Type B pancreatic cell (in vitro differentiated cells): ENCODE measurements around the gene TRIM36. TPM values are rescaled to one million over a fixed set of nuclear protein-coding genes. Genes with fewer than 3 reads are reported as not detected.
A peak's percentile ranks its signal among the peaks of the same experiment; 100 is the strongest.

Source experiments
- DNase-seq: peaks from one replicate; pipeline ENCODE4 v3.0.0; 2021; ENCODE audit warnings: mixed read lengths; ENCODE audit not compliant: unreplicated experiment; ENCODE audit errors: extremely low spot score
- H3K27ac Mint-ChIP-seq: 2 replicates; pipeline ENCODE4 v1.8.0; 2021; ENCODE audit warnings: mild to moderate bottlenecking, mixed read lengths
- H3K27me3 Mint-ChIP-seq: 2 replicates; pipeline ENCODE4 v1.8.0; 2021; ENCODE audit warnings: mixed read lengths
- H3K36me3 Mint-ChIP-seq: 2 replicates; pipeline ENCODE4 v1.8.0; 2021; ENCODE audit warnings: mixed read lengths
- H3K4me1 Mint-ChIP-seq: one replicate; pipeline ENCODE4 v1.8.0; 2021; ENCODE audit warnings: mixed read lengths; ENCODE audit not compliant: unreplicated experiment
- H3K4me3 Mint-ChIP-seq: 2 replicates; pipeline ENCODE4 v1.8.0; 2021; ENCODE audit warnings: mild to moderate bottlenecking, mixed read lengths
- H3K9me3 Mint-ChIP-seq: 2 replicates; pipeline ENCODE4 v1.8.0; 2021; ENCODE audit warnings: mixed read lengths
- long read RNA-seq: library from polyadenylated mRNA; unstranded; transcript quantifications from one replicate; pipeline ENCODE4 v2.0.0, GENCODE V29; 2020
- total RNA-seq: library from RNA; stranded (reverse); gene quantifications from 2 replicates; pipeline ENCODE4 v1.2.1, GENCODE V29; 2021; ENCODE audit warnings: low replicate concordance
- TF ChIP-seq, protein P1 (sequence below): fragments of 200-600 bp; sonication (generic); conservative IDR thresholded peaks from 2 replicates; pipeline ENCODE4 v1.5.0; 2021; ENCODE audit warnings: antibody characterized with exemption, mild to moderate bottlenecking

TRIM36 gene, protein sequence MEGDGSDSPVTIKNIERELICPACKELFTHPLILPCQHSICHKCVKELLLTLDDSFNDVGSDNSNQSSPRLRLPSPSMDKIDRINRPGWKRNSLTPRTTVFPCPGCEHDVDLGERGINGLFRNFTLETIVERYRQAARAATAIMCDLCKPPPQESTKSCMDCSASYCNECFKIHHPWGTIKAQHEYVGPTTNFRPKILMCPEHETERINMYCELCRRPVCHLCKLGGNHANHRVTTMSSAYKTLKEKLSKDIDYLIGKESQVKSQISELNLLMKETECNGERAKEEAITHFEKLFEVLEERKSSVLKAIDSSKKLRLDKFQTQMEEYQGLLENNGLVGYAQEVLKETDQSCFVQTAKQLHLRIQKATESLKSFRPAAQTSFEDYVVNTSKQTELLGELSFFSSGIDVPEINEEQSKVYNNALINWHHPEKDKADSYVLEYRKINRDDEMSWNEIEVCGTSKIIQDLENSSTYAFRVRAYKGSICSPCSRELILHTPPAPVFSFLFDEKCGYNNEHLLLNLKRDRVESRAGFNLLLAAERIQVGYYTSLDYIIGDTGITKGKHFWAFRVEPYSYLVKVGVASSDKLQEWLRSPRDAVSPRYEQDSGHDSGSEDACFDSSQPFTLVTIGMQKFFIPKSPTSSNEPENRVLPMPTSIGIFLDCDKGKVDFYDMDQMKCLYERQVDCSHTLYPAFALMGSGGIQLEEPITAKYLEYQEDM
- total RNA-seq: 14.1 and 55.2 TPM in 2 replicates
- long read RNA-seq, full-length matches to known transcripts: 48 of 67 reads
- long read RNA-seq, partial matches to known transcripts: 10 of 67 reads
- long read RNA-seq, other reads (novel, unspliced or antisense): 9 of 67 reads

DNA sequence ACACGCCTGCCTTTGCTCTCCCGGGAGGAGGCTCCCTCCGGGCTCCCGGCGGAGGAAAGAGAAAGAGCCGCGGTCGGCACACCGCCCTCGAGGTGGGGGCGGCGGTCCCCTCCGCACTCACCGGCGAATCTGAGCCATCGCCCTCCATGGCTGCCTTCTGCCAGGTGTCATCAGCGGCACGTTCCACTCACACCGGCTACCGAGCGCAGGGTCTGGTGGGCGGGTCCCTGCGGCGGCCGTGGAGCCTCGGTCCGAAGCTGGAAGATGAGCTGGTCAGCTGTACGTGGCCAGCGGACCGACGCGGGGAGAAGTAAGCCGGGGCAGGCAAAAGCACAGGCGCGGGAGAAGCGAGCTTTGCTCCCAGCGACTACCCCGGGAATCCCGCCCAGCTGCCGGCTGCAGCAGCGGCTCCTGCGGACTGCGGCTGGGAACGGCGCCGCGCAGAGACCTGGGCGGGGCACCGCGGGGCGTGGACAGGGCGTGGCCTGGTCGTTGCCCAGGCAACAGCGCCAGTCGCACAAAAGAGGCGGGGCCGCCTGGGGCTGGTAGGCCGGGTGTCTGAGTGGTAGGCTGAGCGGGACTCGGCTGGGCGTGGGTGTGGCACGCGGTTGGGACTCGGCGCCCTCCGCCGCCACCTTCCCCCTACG, at the start of gene TRIM36:
Gene TRIM36 (minus strand): TSS at position 422 of the 647 bp plus-strand sequence. CDS start 274 bp downstream, at position 148.
- Mint-ChIP-seq H3K4me1 (no peaks in the 10 kb centered on the region), H3K36me3 (peaks cover 15% of the 10 kb centered on the region), H3K9me3 (peaks cover 6% of the 10 kb centered on the region), H3K27ac (peak within 1 kb of the TSS; percentile 72), H3K4me3 (peak within 1 kb of the TSS; percentile 89), H3K27me3 (peaks cover 55% of the 10 kb centered on the region)
- TF ChIP-seq, protein P1, sequence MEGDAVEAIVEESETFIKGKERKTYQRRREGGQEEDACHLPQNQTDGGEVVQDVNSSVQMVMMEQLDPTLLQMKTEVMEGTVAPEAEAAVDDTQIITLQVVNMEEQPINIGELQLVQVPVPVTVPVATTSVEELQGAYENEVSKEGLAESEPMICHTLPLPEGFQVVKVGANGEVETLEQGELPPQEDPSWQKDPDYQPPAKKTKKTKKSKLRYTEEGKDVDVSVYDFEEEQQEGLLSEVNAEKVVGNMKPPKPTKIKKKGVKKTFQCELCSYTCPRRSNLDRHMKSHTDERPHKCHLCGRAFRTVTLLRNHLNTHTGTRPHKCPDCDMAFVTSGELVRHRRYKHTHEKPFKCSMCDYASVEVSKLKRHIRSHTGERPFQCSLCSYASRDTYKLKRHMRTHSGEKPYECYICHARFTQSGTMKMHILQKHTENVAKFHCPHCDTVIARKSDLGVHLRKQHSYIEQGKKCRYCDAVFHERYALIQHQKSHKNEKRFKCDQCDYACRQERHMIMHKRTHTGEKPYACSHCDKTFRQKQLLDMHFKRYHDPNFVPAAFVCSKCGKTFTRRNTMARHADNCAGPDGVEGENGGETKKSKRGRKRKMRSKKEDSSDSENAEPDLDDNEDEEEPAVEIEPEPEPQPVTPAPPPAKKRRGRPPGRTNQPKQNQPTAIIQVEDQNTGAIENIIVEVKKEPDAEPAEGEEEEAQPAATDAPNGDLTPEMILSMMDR: no peak
- DNase-seq: peak; percentile 97

GRCh38 chr5:115214541-115214940, 44.8 kb upstream of the TRIM36 start:
- Mint-ChIP-seq H3K27me3 (no peaks in the 10 kb centered on the region), H3K4me3 (no peak overlapping the region), H3K36me3 (peaks cover 17% of the 10 kb centered on the region), H3K27ac (no peak overlapping the region), H3K4me1 (no peaks in the 10 kb centered on the region), H3K9me3 (no peaks in the 10 kb centered on the region)
- DNase-seq: no peak
- TF ChIP-seq, protein P1: no peak

DNA sequence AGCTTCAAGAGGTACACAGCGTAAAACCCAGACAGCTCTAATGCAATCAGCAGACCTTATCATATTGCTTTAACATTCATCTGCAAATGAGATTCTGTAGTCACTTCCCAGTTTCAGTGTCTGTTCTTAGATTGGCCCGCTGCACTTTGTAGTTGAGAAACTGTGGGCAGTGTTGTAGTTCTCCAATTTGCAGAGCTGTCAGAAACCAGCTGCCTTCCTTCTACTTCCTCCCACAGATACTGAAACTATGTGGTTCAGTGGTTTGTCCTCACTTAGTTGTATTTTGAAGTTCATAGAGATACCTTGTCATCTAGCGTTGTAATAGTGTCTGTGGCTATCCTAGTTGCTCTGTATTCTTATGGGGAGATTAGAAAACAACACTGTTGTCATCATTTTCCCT, 39.6 kb upstream of the TRIM36 start:
- no peak overlapping the region for H3K27ac Mint-ChIP-seq
- no peak overlapping the region for H3K4me3 Mint-ChIP-seq
- no peaks in the 10 kb centered on the region for H3K4me1 Mint-ChIP-seq
- no peaks in the 10 kb centered on the region for H3K27me3 Mint-ChIP-seq
- TF ChIP-seq, protein P1: no peak
- no peak for DNase-seq
- H3K36me3 Mint-ChIP-seq: peaks cover 4% of the 10 kb centered on the region
- H3K9me3 Mint-ChIP-seq: no peaks in the 10 kb centered on the region

GRCh38 chr5:115202952-115203351, 33.2 kb upstream of the TRIM36 start:
- no peak for DNase-seq
- no peaks in the 10 kb centered on the region for H3K4me1 Mint-ChIP-seq
- peaks cover 16% of the 10 kb centered on the region for H3K36me3 Mint-ChIP-seq
- no peaks in the 10 kb centered on the region for H3K9me3 Mint-ChIP-seq
- TF ChIP-seq, protein P1: no peak
- H3K27ac Mint-ChIP-seq: no peak overlapping the region
- H3K27me3 Mint-ChIP-seq: no peaks in the 10 kb centered on the region
- H3K4me3 Mint-ChIP-seq: no peak overlapping the region

DNA sequence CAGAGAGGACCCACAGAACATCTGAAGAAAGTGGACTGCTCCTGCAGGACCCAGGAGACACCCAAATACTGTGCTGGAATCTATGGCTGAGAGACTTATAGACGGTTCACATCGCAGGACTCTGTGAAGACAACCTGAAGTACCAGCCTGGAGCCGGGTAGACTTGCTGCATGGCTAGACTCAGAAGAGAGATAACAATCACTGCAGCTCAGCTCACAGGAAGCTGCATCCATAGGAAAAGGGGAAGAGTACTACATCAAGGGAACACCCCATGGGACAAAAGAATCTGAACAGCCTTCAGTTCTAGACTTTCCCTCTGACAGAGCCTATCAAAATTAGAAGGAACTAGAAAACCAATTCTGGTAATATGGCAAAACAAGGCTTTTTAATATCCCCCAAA, 26.5 kb upstream of the TRIM36 start:
- Mint-ChIP-seq H3K4me1 (no peaks in the 10 kb centered on the region), H3K27ac (no peak overlapping the region), H3K27me3 (no peaks in the 10 kb centered on the region), H3K36me3 (peaks cover 7% of the 10 kb centered on the region), H3K9me3 (no peaks in the 10 kb centered on the region), H3K4me3 (no peak overlapping the region)
- TF ChIP-seq, protein P1: no peak
- DNase-seq: no peak
